ENCODE measurements around the gene AMBRA1.

DNA sequence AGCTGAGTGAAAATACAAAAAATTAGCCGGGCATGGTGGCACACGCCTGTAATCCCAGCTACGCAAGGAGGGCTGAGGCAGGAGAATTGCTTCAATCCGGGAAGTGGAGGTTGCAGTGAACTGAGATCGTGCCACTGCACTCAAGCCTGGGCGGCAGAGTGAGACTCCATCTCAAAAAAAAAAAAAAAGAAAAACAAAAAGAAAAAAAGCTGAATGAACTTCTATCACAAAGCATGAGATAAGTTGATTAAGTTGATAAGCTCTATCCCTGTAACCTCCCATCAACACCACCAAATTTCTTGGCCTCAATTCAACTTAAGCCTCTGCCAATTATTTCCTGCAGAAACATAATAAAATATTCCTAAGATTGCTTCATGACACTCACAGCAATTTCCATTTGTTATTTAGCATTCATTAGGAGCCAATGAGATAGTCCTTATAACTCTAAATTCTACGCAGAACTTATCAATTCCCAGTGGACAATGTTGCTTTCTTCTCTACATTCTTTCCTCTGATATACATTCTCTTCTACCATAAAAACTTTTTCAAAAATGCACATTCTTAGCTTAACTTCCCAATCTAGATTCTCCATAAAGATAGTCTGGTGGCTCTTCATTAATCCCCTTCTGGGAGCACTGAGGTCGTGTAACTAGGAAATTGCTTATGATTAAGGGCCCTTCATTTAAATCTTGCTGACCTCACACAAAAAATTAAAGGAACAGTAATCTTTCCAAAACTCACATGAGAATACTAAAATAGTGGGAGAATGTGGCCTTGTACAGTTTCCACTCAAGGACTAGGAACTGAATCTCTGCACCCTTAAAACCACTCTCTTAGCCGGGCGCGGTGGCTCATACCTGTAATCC lies 2.9 kb downstream of the AMBRA1 start:
- TF ChIP-seq, protein P1, sequence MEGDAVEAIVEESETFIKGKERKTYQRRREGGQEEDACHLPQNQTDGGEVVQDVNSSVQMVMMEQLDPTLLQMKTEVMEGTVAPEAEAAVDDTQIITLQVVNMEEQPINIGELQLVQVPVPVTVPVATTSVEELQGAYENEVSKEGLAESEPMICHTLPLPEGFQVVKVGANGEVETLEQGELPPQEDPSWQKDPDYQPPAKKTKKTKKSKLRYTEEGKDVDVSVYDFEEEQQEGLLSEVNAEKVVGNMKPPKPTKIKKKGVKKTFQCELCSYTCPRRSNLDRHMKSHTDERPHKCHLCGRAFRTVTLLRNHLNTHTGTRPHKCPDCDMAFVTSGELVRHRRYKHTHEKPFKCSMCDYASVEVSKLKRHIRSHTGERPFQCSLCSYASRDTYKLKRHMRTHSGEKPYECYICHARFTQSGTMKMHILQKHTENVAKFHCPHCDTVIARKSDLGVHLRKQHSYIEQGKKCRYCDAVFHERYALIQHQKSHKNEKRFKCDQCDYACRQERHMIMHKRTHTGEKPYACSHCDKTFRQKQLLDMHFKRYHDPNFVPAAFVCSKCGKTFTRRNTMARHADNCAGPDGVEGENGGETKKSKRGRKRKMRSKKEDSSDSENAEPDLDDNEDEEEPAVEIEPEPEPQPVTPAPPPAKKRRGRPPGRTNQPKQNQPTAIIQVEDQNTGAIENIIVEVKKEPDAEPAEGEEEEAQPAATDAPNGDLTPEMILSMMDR (IDR thresholded peaks at IDR 0.05; ENCODE audit: insufficient read depth, low read depth, low read length): no peak
- no peak for TF ChIP-seq EZH2 (IDR thresholded peaks at IDR 0.05; ENCODE audit: insufficient read depth, low read length)
